HG02840 (cell line): Measurements from ENCODE around the gene TGFB1I1.

Experiments used
- ATAC-seq: cut with Tn5 transposase; IDR thresholded peaks from one replicate; pipeline ENCODE4 v1.9.1; 2021; ENCODE audit warnings: mild to moderate bottlenecking, moderate library complexity, moderate number of reproducible peaks; ENCODE audit not compliant: unreplicated experiment, low FRiP score

TGFB1I1 gene

GRCh38 chr16:31451681-31452351, 20.1 kb upstream of the TGFB1I1 start:
- ATAC-seq = no peak

GRCh38 chr16:31452631-31453106, 19.3 kb upstream of the TGFB1I1 start:
- ATAC-seq = no peak

GRCh38 chr16:31453255-31454204, 18.4 kb upstream of the TGFB1I1 start:
- ATAC-seq = no peak

- ATAC-seq = no peak
These were observed 16.2 kb upstream of the TGFB1I1 start for GRCh38 chr16:31455601-31456314.

- no peak for ATAC-seq
These were observed 15.0 kb upstream of the TGFB1I1 start for GRCh38 chr16:31456988-31457360.

GRCh38 chr16:31458073-31458843, 13.7 kb upstream of the TGFB1I1 start:
- peak; percentile 1 for ATAC-seq

GRCh38 chr16:31458844-31459686, 12.9 kb upstream of the TGFB1I1 start, which contains the start of gene ARMC5:
TSS of gene ARMC5 (plus strand) at chr16:31459501. CDS start at chr16:31459525, 24 bp downstream.
- peak; percentile 79 for ATAC-seq

- ATAC-seq = peak; percentile 76
These were observed 12.0 kb upstream of the TGFB1I1 start for GRCh38 chr16:31459687-31460581.

- ATAC-seq = no peak
These were observed 11.4 kb upstream of the TGFB1I1 start for GRCh38 chr16:31460582-31461002.

GRCh38 chr16:31461201-31461920, 10.6 kb upstream of the TGFB1I1 start:
- ATAC-seq = no peak

GRCh38 chr16:31461921-31462804, 9.8 kb upstream of the TGFB1I1 start:
- no peak for ATAC-seq

- ATAC-seq = no peak
These were observed 7.6 kb upstream of the TGFB1I1 start for GRCh38 chr16:31464348-31464769.

- ATAC-seq = no peak
These were observed 7.1 kb upstream of the TGFB1I1 start for GRCh38 chr16:31464781-31465260.

GRCh38 chr16:31465788-31466370, 6.1 kb upstream of the TGFB1I1 start:
- ATAC-seq = no peak

- no peak for ATAC-seq
These were observed 5.5 kb upstream of the TGFB1I1 start for GRCh38 chr16:31466381-31466841.
